Hepatocyte (in vitro differentiated cells): Measurements from ENCODE around the gene HIRA.

Source experiments
- CTCF ChIP-seq: fragments of 200-600 bp; sonication (generic); IDR thresholded peaks from 2 replicates; pipeline ENCODE4 v1.5.1; 2016; ENCODE audit warnings: antibody characterized with exemption, mild to moderate bottlenecking; ENCODE audit not compliant: poor library complexity
- EZH2 ChIP-seq: fragments of 200-600 bp; sonication (generic); IDR thresholded peaks from 2 replicates; pipeline ENCODE4 v1.6.1; 2016; ENCODE audit warnings: antibody characterized with exemption, mild to moderate bottlenecking, borderline replicate concordance
- EZH2phosphoT487 ChIP-seq: fragments of 200-600 bp; sonication (generic); IDR thresholded peaks from one replicate; pipeline ENCODE4 v1.6.1; 2018; ENCODE audit warnings: antibody characterized with exemption, mild to moderate bottlenecking, low read depth, moderate library complexity; ENCODE audit not compliant: unreplicated experiment, severe bottlenecking

- TF ChIP-seq CTCF = no peak
- TF ChIP-seq EZH2 = no peak
- no peak for TF ChIP-seq EZH2phosphoT487
Observed at GRCh38 chr22:19376247-19376646, 55.3 kb downstream of the HIRA start.
